GM21526 (cell line): Measurements from ENCODE around the gene ERBB4.

Experiments
- ATAC-seq: cut with Tn5 transposase; IDR thresholded peaks from one replicate; pipeline ENCODE4 v1.9.1; 2021; ENCODE audit warnings: moderate library complexity; ENCODE audit not compliant: unreplicated experiment, low FRiP score

Gene ERBB4

DNA sequence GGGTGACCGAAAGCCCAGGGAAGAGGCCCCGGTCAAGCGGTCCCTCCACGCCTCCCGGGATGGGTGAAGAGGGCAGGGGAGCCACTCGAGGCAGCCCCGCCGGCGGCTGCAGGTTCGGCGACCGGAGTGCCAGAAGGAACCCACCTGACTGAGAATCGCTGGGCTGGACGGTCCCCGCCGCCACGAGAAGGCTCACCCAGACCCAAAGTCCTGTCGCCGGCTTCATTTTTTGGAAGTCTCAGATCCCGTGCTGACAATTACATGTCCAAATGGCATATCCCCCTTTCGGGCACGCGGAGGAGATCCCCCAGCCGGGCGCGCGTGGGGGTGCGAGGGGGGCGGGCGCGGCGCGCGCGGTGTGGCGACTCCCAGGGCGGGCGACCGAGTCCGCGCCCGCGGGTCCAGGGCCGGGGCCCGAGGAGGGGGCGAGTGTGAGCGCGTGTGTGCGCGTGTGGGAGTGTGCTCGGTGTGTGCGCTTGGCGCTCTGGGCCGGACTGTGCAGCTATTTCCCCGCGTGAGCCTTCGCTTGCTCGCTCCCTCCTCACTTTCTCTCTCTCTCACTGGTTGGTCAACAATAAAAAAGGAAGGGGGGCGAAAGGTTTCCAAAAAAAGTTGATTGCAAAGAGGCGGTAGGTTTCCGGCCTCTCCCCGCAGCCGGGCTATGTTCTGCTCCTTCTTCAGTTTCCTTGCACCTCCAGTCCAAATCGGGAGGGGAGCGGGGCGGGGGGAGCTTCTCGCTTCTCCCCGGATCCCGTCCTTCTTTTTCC lies at the start of gene ERBB4:
Gene ERBB4, minus strand, starts transcription at position 498 of the 767 bp plus-strand sequence. Its CDS starts 272 bp downstream, at position 226.
- no peak for ATAC-seq

GRCh38 chr2:212580117-212580516 lies 41.5 kb upstream of the ERBB4 start:
- no peak for ATAC-seq

DNA sequence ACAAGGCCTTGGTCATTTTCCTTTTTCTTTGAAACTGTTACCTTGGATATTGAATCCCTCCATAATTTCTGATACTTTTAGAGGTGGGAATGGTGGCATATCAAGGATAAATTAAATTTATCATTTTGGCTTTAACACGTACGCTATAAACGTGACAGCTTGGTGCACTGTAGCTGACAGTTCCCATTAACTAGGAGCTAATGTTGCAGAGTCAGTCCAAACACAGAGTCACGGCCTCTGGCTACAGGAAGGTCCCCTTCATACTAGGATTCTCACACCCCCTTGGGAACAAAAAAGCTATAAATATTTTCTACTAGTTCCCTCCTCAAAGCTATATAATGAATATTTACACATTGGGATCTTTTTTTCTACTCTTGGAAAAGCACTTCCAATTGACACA lies 17.7 kb upstream of the ERBB4 start:
- no peak for ATAC-seq

DNA sequence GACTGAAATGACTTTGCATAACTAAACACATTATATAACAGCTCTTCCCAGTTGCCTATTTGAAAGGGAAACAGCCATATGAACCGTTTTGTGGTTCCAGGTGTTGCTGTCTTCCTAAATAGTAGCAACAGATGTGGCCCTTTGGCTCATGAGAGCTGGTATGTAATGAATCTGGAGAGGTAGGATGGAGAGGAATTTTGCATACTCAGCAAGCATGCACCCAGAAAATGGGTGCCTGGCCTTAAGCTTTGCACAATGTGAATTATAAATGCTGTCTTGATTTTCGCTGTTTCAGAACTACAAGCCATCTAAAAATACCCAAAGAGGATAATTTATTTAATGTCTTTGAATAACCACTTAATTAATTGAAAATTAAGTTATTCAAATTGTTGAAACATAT lies 15.6 kb upstream of the ERBB4 start:
- no peak for ATAC-seq

DNA sequence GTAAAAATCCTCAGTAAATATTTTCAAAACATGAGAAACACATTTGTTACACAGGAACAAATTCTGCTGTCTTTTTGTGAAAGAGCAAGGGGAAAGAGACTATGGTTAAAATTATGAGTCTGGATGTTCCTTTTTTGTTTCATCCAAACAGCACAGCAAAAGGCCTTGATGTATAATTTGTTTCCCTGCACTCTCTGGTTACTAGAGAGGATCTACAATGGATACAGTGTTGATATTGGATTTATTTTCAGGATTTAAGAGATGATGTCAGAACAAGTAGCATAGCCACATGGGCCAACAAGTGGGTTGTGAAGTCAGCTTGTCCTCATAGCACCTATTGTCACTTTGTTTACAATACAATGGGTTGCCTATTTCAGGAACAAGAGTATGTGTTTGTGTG lies 11.3 kb upstream of the ERBB4 start:
- ATAC-seq: no peak

DNA sequence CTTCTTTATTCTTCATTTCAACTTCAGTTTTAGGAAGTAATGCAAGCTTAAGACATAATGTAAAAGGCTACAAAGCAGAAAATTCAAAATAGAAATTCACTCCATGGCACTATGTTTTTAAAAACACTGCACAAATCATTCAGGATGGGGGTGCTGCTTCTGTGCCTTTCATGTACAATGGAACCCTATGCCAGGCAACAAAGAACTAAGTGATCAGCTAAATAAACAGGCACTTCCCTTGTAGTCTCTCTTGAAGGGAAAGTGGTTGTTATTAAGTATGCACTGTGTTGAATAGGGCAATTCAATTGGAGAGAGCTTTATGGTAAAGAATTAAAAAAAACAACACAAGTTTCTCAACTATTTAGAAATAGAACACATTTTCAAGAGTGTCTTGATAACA lies 10.9 kb upstream of the ERBB4 start:
- no peak for ATAC-seq

DNA sequence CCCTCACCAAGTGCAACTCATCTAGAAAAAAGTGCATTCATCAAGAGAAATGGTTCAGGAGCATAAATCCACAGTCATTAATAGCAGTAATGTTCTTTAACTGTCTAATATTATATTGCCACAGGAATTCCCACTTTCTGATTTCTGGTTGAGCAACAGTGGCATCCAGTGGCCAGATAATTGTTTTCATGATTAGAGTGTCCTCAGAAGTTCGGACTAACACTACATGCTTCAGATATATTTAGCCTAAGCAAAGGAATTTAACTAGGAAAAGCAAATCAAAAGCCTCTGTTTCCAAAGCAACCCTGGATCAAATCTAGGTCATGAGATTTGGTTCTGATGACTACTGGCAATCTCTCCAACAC lies 9.8 kb upstream of the ERBB4 start:
- no peak for ATAC-seq

- no peak for ATAC-seq
Observed at GRCh38 chr2:212547716-212548454, 9.3 kb upstream of the ERBB4 start.

DNA sequence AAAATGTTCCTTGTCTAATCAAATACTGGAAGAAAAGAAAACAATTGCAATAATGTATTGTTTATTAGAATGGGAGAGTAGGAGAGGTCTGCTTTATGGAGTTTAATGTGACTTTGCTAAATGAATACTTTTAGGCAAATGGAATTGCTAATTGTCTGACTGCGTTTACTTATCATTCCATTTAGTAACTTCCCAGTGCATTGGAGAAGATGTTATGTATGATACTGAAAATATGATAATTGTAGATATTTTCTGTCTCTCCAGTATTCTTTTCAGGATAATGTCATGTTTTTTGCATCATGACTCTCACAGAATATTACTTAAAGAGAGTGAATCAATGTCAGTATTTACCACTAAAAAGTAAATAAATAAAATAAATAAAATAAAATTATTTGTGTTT lies 8.1 kb upstream of the ERBB4 start:
- no peak for ATAC-seq

GRCh38 chr2:212540341-212540740 lies 1.7 kb upstream of the ERBB4 start:
- ATAC-seq: no peak

DNA sequence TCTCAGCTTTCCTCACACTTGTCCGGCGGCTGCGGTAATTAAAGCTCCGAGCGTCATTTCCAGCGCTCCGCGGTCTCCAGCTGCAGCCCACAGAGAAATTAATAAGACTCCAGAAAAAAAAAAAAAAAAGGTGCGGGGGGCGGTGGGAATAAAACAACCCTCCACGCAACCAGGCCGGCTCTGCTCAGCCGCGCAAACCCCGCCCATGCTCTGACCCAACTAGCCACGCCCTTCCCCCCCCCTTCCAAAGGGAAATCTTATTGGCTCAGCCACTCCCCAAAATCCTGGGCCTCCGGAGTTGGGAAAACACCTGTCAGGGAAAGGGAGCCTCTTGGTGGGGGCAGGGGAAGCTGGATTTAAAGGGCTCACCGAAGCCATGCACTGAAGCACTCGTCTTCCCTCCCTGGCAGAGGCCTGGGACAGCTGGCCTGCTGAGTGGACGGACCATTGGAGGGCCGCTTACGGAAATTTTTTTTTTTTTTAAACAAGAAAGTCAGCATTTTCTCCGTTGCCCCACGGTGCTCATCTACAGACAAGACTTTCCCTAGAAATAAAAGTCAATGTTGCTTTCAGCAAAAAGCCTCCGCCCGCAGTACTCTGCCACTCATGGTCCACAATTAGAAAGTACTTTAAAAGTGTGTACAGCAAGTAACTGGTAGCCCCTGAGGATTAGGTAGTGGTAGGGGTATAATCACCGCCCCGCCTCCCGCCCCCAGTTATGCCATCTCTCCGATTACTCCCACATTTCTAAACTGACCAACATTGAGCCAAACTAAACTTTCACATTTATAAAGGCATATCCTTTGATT lies 674 bp upstream of the ERBB4 start:
- no peak for ATAC-seq

- ATAC-seq: no peak
Observed at GRCh38 chr2:212537726-212538304, 787 bp downstream of the ERBB4 start.

GRCh38 chr2:212536817-212537725 lies 1.5 kb downstream of the ERBB4 start:
- ATAC-seq: no peak

- no peak for ATAC-seq
Observed at GRCh38 chr2:212535996-212536816, 2.4 kb downstream of the ERBB4 start.

DNA sequence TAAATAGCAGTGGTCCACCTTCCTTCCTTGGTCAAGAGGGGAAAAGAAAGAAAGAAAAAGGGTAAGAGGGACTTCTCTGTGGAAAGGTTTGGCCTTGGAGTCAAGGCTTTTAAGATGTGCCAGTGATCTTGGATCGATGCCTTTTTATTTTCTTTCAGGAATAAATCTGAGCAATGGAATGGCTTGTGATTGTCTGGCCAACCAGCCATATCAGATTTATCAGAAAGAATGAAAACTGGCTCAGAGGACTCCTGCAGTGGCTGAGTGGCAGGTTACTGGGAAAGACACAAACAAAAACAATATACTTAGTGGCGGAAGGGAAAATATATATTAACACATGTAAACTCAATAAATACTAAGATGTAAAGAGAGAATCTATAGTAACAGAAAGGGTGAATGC lies 4.3 kb downstream of the ERBB4 start:
- ATAC-seq: no peak

DNA sequence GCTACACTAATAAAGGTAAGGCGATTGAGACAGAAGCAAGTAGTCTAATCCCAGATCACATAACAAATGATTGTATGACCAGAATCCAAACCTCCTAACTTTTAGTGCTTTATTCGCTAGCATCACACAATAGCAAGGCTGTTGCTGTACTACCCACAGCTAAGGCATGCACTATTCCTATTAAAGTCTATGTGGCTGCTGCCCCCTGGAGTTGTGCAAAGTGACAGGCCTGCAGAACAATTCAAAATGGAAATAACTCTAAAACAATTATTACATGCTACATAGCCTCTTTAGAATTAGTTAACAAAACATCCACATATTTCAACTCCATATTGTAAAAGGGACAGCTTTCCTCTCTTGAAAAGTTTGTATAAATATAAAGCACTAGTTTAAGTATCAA lies 6.0 kb downstream of the ERBB4 start:
- ATAC-seq: no peak

- ATAC-seq: no peak
Observed at GRCh38 chr2:212532087-212532486, 6.5 kb downstream of the ERBB4 start.

DNA sequence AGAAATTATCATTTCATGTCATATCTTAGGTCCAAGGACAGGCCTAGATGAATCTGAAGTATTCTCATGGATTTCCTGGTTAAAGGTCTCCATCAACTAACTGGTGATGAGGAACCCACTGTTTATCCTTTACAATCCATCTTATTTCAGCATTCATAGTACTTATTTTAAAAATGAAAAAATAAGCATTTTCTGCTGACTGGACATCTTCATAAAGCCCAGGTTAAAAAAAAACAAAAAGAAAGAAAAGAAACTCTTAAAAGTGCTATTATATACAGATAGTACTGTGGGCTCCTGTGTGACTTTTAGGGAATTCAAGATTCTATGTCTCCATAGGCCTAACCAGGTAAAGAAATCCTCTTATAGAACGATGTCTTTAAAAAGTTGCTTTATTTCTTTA lies 7.1 kb downstream of the ERBB4 start:
- no peak for ATAC-seq

DNA sequence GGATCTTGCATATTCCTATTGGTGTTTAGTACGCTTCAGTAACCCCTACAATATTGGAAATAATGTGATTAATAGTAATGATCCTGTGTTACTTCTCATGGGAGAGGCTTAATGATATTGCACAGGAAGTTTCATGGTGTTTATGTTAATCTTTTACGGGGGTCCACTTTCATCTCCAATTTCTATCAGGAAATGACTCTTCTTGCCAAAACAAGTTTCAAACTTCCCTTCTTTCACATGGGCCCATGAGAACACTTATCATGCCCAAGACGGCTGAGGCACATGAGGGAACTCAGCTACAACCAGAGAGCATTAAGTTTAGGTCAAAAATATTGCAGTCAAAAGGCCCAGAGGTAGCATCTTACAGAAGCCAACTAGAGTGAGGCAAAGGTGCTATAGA lies 7.6 kb downstream of the ERBB4 start:
- ATAC-seq: no peak
